Heart left ventricle (tissue), 16 donors: ENCODE data around the gene TANK. TPM values are rescaled to one million over a fixed set of nuclear protein-coding genes. Genes with fewer than 3 reads are reported as not detected.

Source experiments
- ATAC-seq, 4 donors: fragments of 200-7000 bp; cut with Tn5 transposase; one replicate each; pipeline ENCODE4 v1.9.1; 2020 to 2022; ENCODE audit warnings: moderate library complexity in 4 of 4, mild to moderate bottlenecking in 3 of 4, moderate number of reproducible peaks in 1 of 4
- DNase-seq, 5 donors: peaks; one replicate each; pipeline ENCODE4 v3.0.0-alpha.2; 2020
- H3K27ac ChIP-seq, 12 donors: fragments of 200-600 bp; sonication (generic) in 4 of 12; one replicate each; pipeline versions ENCODE4 v1.5.0 to v1.8.0; 2016 to 2022; ENCODE audit warnings: mild to moderate bottlenecking in 2 of 12
- H3K27me3 ChIP-seq, 9 donors: fragments of 200-600 bp; sonication (generic) in 2 of 9; one replicate each; pipeline versions ENCODE4 v1.5.1 to v1.8.0; 2016 to 2022; ENCODE audit warnings: mild to moderate bottlenecking in 3 of 9
- H3K36me3 ChIP-seq, 9 donors: fragments of 200-600 bp; sonication (generic) in 2 of 9; one replicate each; pipeline versions ENCODE4 v1.5.0 to v1.8.0; 2018 to 2022; ENCODE audit warnings: mild to moderate bottlenecking in 2 of 9
- H3K4me1 ChIP-seq, 12 donors: fragments of 200-600 bp; sonication (generic) in 4 of 12; one replicate each; pipeline versions ENCODE4 v1.5.0 to v1.8.0; 2016 to 2022; ENCODE audit warnings: mild to moderate bottlenecking in 3 of 12
- H3K4me3 ChIP-seq, 12 donors: fragments of 200-600 bp; sonication (generic) in 4 of 12; one replicate each; pipeline versions ENCODE4 v1.5.0 to v1.8.0; 2017 to 2022; ENCODE audit warnings: mild to moderate bottlenecking in 9 of 12, moderate library complexity in 4 of 12
- H3K9me3 ChIP-seq, 12 donors: fragments of 200-600 bp; sonication (generic) in 4 of 12; one replicate each; pipeline versions ENCODE4 v1.5.0 to v1.8.0; 2016 to 2022; ENCODE audit warnings: mild to moderate bottlenecking in 1 of 12
- CTCF ChIP-seq, 12 donors: fragments of 200-600 bp; sonication (generic) in 4 of 12; IDR thresholded peaks; one replicate each; pipeline versions ENCODE4 v1.5.0 to v1.8.0; 2018 to 2022; ENCODE audit warnings: antibody characterized with exemption in 12 of 12, mild to moderate bottlenecking in 5 of 12
- POLR2A ChIP-seq, 2 donors: fragments of 450-650 bp; IDR thresholded peaks; one replicate each; pipeline ENCODE4 v1.6.1; 2017; ENCODE audit warnings: antibody characterized with exemption in 2 of 2, mild to moderate bottlenecking in 2 of 2, moderate library complexity in 2 of 2
- WGBS, 4 donors: extraction: QIAGEN DNeasy Blood & Tissue Kit in 2 of 4; methylation state at CpG; one replicate each; pipeline versions ENCODE4 v1.1.5 to v1.1.7; 2013 to 2018; 5-methylcytosine and 5-hydroxymethylcytosine counted together
- intact Hi-C, 10 donors: fragments of 100-400 bp; cut with DNase I; formaldehyde crosslinking; loops; one replicate each; pipeline versions ENCODE4 v1.11.1 to v1.14.2; 2022
- polyA plus RNA-seq, 2 donors: library from polyadenylated mRNA; stranded (reverse); fragments of 200-250 nt; gene quantifications; one replicate each; pipeline ENCODE4 v1.2.3, GENCODE V29; 2013
- total RNA-seq, 9 donors: library from RNA; depleted of rRNA in 2 of 9; stranded (reverse); fragments of >200 nt in 2 of 9; fragmentation: NEBNext Ultra II Directional in 3 of 9; extraction: Animal tissue kit (Norgen Biotek cat#: 25700) in 3 of 9; gene quantifications; one replicate each; pipeline versions ENCODE4 v1.1.0 to v1.2.4, GENCODE V29; 2016 to 2023
- donor health status: ischemic (EF 13 %, LVEDD 7.1; RV severe dilation, severe dysfunction).
- donor health status: healthy with polysubstance abuse.
- donor health status: DM: no; HTN: yes; CAD: no.
- donor health status: DM: no; HTN: no; CAD: no.
- donor health status: ischemic (EF 25% LVEDD 6.9; RV normal size, moderate dysfunction).
- donor health status: ischemic (EF 25% LVEDD 5.7; RV mildly dilated, moderate dysfunction).
- donor health status: healthy.
- donor health status: DM: yes; HTN: yes; CAD: no.
- donor health status: ischemic (EF 35%, LVEDD 5.7; RV mildly dilated, moderate dysfunction).
- donor health status: nonischemic (EF 11% LVEDD 7.7; RV severe dilation, severe dysfunction).
- donor health status: DM: yes; HTN: yes; CAD: no.
- donor health status: PGD.
- donor health status: ischemic (EF 29% LVEDD 5.4; RV normal size, mild dysfunction).
- donor health status: nonischemic (EF 23%, LVEDD 6.1; RV moderate dilation, normal function).

Gene TANK
- total and polyA plus RNA-seq, 11 donors = 15.4 to 58.5 (median 32.4) TPM

- no peak overlapping the region for H3K4me3 ChIP-seq
- no peaks in the 10 kb centered on the region for H3K27me3 ChIP-seq
- no peak for TF ChIP-seq CTCF (IDR thresholded peaks at IDR 0.05)
- no peak for TF ChIP-seq POLR2A (IDR thresholded peaks at IDR 0.05)
- H3K27ac ChIP-seq = no peak overlapping the region
- DNase-seq = no peak
- H3K9me3 ChIP-seq = peaks cover 0 to 54% (median 31%) of the 10 kb centered on the region in 12 donors
- H3K36me3 ChIP-seq = no peaks in the 10 kb centered on the region
- H3K4me1 ChIP-seq = no peaks in the 10 kb centered on the region
- intact Hi-C loops = no loop called here
- no peak for ATAC-seq
These were observed 7.9 kb upstream of the TANK start for GRCh38 chr2:161152302-161152701.

- H3K4me1 ChIP-seq = peaks cover 2 to 36% (median 26%) of the 10 kb centered on the region in 12 donors
- intact Hi-C loops = no loop called here
- H3K9me3 ChIP-seq = no peaks in the 10 kb centered on the region
- no peaks in the 10 kb centered on the region for H3K27me3 ChIP-seq
- no peak for TF ChIP-seq POLR2A (IDR thresholded peaks at IDR 0.05)
- no peak for TF ChIP-seq CTCF (IDR thresholded peaks at IDR 0.05)
- H3K27ac ChIP-seq = peak overlapping the region in 1 of 12 donors; percentile 95
- no peak overlapping the region for H3K4me3 ChIP-seq
- 76 to 80% (median 78%) methylated on average over 2 of the region's 2 CpGs for WGBS, 4 donors
- DNase-seq = no peak
- ATAC-seq = no peak
- H3K36me3 ChIP-seq = peaks cover 0 to 11% (median 9%) of the 10 kb centered on the region in 9 donors
These were observed 1.3 kb upstream of the TANK start for GRCh38 chr2:161158882-161159281.

DNA sequence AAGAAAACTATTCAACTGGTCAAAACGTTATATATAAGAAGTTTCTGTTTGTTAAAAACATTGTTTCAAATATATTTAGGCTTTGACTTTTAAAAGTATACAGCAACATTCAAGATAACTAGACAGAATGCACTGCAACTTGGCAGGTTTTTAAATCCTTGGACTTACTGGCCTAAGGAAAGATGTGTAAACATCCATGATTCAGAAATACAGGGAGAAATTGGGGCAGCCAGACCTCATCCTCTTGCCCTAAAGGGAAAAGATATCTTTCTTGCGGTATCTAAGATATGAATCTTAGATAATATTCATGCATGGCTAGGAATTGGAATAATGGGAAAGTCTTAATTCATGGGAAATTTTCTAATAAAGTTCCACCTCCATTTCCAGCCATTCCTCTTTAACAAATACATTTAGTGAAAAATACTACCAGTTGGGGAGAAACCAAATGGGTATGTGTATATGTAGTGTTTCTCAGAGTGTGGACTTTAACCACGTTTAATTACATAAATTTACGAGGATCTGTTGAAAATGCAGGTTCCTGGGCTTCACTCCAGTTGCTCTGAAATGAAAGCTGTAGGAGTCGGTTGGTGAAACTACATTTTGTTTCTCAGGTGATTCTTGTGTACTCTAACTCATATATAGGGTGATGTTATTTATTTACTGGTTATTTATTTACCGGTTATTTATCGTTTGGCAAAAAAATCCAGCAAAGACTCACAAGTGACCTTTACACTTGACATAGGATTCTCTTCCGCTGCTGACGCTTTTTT lies 587 bp upstream of the TANK start:
- Histone ChIP-seq H3K27me3 (no peaks in the 10 kb centered on the region), H3K9me3 (no peaks in the 10 kb centered on the region), H3K4me3 (peak overlapping the region in 11 of 12 donors; percentile 81 to 98 (median 90)), H3K36me3 (peaks cover 0 to 17% (median 13%) of the 10 kb centered on the region in 9 donors), H3K27ac (peak overlapping the region; percentile 57 to 99 (median 93)), H3K4me1 (peaks cover 2 to 44% (median 26%) of the 10 kb centered on the region in 12 donors)
- ATAC-seq (no peak), DNase-seq (no peak)
- TF ChIP-seq CTCF (IDR thresholded peaks at IDR 0.05) (no peak), POLR2A (IDR thresholded peaks at IDR 0.05) (no peak)
- intact Hi-C loops = loop anchor here in 1 of 10 donors (10.0 kb wide), 1 partner anchor 95 kb away; no protein-coding TSS in a partner anchor
- 19 to 32% (median 29%) methylated on average over 9 of the region's 9 CpGs for WGBS, 4 donors

DNA sequence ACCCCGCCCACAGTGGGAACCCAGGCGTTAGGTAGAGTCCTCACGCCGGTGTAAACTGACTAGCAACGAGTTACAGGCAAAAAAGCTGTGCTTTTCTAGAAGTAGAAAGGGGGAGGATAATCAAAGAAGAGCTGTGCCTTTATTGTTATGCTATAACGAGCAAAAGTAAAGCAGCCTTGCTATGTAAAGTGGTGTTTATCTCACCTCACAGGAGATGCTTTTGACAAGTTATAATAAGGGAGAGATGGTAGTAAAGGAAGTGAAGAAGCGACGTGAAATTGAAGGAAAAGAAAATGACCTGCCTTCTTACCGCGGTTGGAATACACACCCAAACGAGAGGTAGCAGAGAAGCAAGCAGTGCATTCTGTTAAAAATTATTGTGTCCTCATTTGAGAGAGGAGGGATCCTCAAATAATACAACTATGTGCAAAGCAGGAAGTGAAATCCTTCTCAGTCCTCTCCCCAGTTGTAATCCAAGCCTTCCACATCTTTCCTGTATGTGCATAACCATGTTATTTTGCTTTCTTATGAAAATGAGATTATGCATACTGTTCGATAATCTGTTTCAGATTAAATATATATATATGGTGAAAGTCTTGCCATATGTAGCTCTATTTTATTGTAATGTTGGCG lies 962 bp downstream of the TANK start:
- H3K4me1 ChIP-seq = peaks cover 2 to 59% (median 28%) of the 10 kb centered on the region in 12 donors
- no peak for TF ChIP-seq POLR2A (IDR thresholded peaks at IDR 0.05)
- TF ChIP-seq CTCF (IDR thresholded peaks at IDR 0.05) = no peak
- peak overlapping the region; percentile 50 to 98 (median 90) for H3K4me3 ChIP-seq
- intact Hi-C loops = loop anchor here in 1 of 10 donors (10.0 kb wide), 1 partner anchor 96 kb away; no protein-coding TSS in a partner anchor
- peak overlapping the region; percentile 87 to 99 (median 93) for H3K27ac ChIP-seq
- 11 to 12% (median 11%) methylated on average over 13 of the region's 13 CpGs for whole genome bisulfite sequencing, 4 donors
- no peaks in the 10 kb centered on the region for H3K27me3 ChIP-seq
- H3K9me3 ChIP-seq = no peaks in the 10 kb centered on the region
- H3K36me3 ChIP-seq = peaks cover 0 to 17% (median 14%) of the 10 kb centered on the region in 9 donors
- no peak for ATAC-seq
- no peak for DNase-seq
